Osteoblast (primary cell): ENCODE data around the gene SLC35C1. TPM values are rescaled to one million over a fixed set of nuclear protein-coding genes. Genes with fewer than 3 reads are reported as not detected.

Source experiments
- DNase-seq: peaks from one replicate; pipeline ENCODE4 v3.0.0; 2011; ENCODE audit warnings: low spot score, mixed read lengths; ENCODE audit not compliant: insufficient read length; ENCODE audit errors: missing footprints
- H2AFZ ChIP-seq: 2 replicates; pipeline ENCODE4 v1.6.0; 2011; ENCODE audit warnings: mild to moderate bottlenecking, low read length
- H3K27ac ChIP-seq: 2 replicates; pipeline ENCODE4 v1.5.1; 2011; ENCODE audit warnings: mild to moderate bottlenecking, low read depth, low read length, moderate library complexity
- H3K27me3 ChIP-seq: 2 replicates; pipeline ENCODE4 v1.6.0; 2012; ENCODE audit warnings: mild to moderate bottlenecking, control low read depth, inconsistent platforms, low read length, moderate library complexity; ENCODE audit not compliant: insufficient read depth
- H3K36me3 ChIP-seq: 2 replicates; pipeline ENCODE4 v1.5.1; 2011; ENCODE audit warnings: mild to moderate bottlenecking, low read length, control low read depth, moderate library complexity; ENCODE audit not compliant: insufficient read depth
- H3K4me1 ChIP-seq: 2 replicates; pipeline ENCODE4 v1.5.1; 2011; ENCODE audit warnings: mild to moderate bottlenecking, low read length, control low read depth, moderate library complexity; ENCODE audit not compliant: insufficient read depth
- H3K4me2 ChIP-seq: 2 replicates; pipeline ENCODE4 v1.6.0; 2011; ENCODE audit warnings: mild to moderate bottlenecking, low read length; ENCODE audit not compliant: insufficient read depth
- H3K4me3 ChIP-seq: fragments of 200-600 bp; sonication (generic); 3 replicates; pipeline ENCODE4 v1.5.1; 2012; ENCODE audit warnings: mild to moderate bottlenecking, low read length, inconsistent platforms; ENCODE audit not compliant: insufficient read depth
- H3K79me2 ChIP-seq: 2 replicates; pipeline ENCODE4 v1.6.0; 2012; ENCODE audit warnings: mild to moderate bottlenecking, low read length, control low read depth, inconsistent platforms; ENCODE audit not compliant: insufficient read depth
- H3K9me3 ChIP-seq: 2 replicates; pipeline ENCODE4 v1.5.1; 2011; ENCODE audit warnings: low read depth, low read length, control low read depth
- H4K20me1 ChIP-seq: 2 replicates; pipeline ENCODE4 v1.6.0; 2012; ENCODE audit warnings: mild to moderate bottlenecking, low read length, control low read depth; ENCODE audit not compliant: insufficient read depth
- total RNA-seq: library from RNA; depleted of rRNA; stranded (reverse); fragments of >200 nt; gene quantifications from 2 replicates; pipeline ENCODE4 v1.2.3, GENCODE V29; 2012
- TF ChIP-seq, protein P1 (sequence below): IDR thresholded peaks from 2 replicates; pipeline ENCODE4 v1.5.1; 2011; ENCODE audit warnings: mild to moderate bottlenecking, low read depth, low read length, moderate library complexity; ENCODE audit errors: extremely low read depth

SLC35C1 gene
- 10.6 and 12.3 TPM in 2 replicates for total RNA-seq

DNA sequence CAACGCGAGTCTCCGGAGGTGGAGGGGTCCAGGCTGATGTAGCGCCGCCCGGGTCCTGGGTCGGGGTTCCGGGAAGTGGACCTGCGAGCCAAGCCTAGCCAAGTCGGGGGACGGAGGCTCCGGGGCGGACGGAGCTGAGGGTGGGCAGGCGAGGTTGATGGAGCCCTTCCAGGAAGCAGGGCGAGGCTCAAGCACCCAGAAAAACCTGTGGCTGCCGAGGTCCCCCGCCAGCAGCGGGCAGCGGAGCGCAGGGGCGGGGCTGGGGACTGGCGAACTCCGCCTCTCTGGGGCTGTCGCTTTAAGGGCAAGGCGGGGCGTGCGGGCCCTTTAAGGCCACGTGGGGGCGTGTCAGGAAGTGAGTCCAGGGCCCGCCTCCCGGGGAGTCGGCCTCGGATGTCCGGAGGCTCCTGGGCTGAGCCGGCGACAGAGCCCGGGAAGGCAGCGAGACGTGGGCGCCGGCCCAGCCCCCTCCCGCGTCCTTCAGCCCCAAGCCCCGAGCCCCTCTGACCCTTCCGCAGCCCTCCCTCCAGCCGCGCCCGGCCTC lies at the start of gene SLC35C1:
Gene SLC35C1 (plus strand): TSS at position 389 of the 544 bp plus-strand sequence. CDS start 653 bp downstream, outside the sequence.
- Histone ChIP-seq H3K79me2 (peaks cover 33% of the 10 kb centered on the region), H3K27me3 (no peaks in the 10 kb centered on the region), H3K4me2 (peak within 1 kb of the TSS; percentile 97), H3K4me3 (peak within 1 kb of the TSS; percentile 97), H3K27ac (peak within 1 kb of the TSS; percentile 89), H3K9me3 (no peaks in the 10 kb centered on the region), H3K36me3 (peaks cover 20% of the 10 kb centered on the region), H2AFZ (peak within 1 kb of the TSS; percentile 90), H4K20me1 (peaks cover 37% of the 10 kb centered on the region), H3K4me1 (peaks cover 23% of the 10 kb centered on the region)
- TF ChIP-seq, protein P1, sequence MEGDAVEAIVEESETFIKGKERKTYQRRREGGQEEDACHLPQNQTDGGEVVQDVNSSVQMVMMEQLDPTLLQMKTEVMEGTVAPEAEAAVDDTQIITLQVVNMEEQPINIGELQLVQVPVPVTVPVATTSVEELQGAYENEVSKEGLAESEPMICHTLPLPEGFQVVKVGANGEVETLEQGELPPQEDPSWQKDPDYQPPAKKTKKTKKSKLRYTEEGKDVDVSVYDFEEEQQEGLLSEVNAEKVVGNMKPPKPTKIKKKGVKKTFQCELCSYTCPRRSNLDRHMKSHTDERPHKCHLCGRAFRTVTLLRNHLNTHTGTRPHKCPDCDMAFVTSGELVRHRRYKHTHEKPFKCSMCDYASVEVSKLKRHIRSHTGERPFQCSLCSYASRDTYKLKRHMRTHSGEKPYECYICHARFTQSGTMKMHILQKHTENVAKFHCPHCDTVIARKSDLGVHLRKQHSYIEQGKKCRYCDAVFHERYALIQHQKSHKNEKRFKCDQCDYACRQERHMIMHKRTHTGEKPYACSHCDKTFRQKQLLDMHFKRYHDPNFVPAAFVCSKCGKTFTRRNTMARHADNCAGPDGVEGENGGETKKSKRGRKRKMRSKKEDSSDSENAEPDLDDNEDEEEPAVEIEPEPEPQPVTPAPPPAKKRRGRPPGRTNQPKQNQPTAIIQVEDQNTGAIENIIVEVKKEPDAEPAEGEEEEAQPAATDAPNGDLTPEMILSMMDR: no peak
- peak; percentile 99 for DNase-seq

DNA sequence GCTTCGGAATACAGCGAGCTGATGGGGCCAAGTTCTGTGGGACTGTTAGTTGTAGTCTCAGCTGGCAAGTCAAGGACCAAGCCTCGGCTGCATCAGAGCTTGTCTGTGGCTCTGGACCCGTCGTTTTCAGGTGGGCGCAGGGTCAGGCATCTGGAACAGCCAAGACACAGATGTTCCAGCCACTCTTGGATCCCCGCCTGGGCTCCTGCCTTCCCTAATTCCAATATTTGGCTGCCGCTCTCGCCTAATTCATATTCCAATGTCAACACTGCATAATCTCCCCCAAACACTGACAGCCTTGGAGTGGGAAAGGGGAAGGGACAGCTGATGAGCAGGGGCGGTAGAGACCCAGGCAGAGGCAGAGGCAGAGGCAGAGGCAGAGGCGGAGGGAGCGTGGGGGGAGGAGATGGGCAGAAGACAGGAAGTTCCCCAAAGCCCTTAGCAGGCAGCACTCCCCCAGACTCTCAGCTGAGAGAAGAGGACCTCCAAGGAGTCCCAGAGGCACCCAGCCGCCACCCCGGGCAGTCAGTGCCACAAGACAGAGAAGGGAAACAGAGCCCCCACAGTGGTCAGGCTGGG lies 49.6 kb upstream of the SLC35C1 start:
- Histone ChIP-seq H3K27ac (no peak overlapping the region), H3K4me1 (no peaks in the 10 kb centered on the region), H3K36me3 (no peaks in the 10 kb centered on the region), H3K4me2 (no peak overlapping the region), H2AFZ (no peak overlapping the region), H3K27me3 (peaks cover 38% of the 10 kb centered on the region), H3K79me2 (no peaks in the 10 kb centered on the region), H3K9me3 (no peaks in the 10 kb centered on the region), H3K4me3 (no peak overlapping the region), H4K20me1 (no peaks in the 10 kb centered on the region)
- DNase-seq: peak; percentile 77
- TF ChIP-seq, protein P1: no peak

DNA sequence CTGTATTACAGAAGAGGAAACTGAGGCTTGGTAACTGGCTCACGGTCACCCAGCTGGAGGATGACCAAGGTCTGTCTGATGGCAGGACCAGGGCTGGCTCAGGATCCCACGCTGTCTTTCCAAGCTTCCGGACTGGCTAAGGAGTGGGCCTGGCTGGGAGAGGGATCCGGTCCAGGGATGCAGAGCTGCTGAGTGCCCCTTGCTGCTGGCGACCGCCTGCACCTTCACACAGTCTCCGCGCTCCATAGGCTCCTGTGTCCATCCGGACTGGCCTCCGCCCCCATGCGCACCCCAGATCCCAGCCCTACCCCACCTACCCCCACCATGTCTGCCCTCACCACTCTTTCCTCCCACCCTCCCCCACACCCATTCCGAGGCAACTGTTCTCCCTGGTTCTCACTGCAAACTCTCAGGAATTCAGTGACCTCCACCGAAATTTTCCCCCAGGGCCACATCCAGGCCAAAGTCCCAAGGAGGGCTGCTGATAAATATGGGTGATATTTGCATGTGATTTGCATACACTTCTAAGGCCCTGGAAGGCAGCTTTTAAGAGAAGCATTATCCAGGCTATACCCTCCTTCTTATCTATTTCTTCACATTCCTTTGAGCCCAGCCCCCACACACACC lies 48.5 kb upstream of the SLC35C1 start:
- H2AFZ ChIP-seq: no peak overlapping the region
- H4K20me1 ChIP-seq: no peaks in the 10 kb centered on the region
- peaks cover 27% of the 10 kb centered on the region for H3K27me3 ChIP-seq
- no peak overlapping the region for H3K4me3 ChIP-seq
- no peak for DNase-seq
- no peaks in the 10 kb centered on the region for H3K9me3 ChIP-seq
- no peaks in the 10 kb centered on the region for H3K36me3 ChIP-seq
- TF ChIP-seq, protein P1: no peak
- H3K4me2 ChIP-seq: no peak overlapping the region
- no peaks in the 10 kb centered on the region for H3K79me2 ChIP-seq
- no peak overlapping the region for H3K27ac ChIP-seq
- H3K4me1 ChIP-seq: no peaks in the 10 kb centered on the region

DNA sequence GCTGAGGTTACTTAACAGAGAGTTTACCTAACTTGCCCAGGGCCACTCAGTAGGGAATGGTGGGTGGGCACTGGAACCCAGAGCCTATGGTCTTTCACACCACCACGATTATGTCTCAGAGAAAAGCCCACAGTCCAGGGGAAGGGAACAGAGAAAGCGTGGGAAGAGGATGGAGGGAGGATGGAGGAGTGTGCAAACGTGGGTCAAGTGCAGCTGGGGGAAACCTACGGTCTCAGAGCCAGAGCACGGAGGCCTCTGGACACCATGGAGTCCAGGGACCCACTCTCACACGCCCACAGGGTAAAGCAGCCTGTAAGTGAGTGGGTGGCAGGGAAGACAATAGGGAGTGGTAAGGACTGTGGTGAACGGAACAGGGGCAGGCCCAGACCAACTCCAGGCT lies 47.3 kb upstream of the SLC35C1 start:
- Histone ChIP-seq H3K4me3 (no peak overlapping the region), H3K36me3 (no peaks in the 10 kb centered on the region), H3K27me3 (peaks cover 19% of the 10 kb centered on the region), H3K79me2 (no peaks in the 10 kb centered on the region), H3K4me2 (no peak overlapping the region), H3K27ac (no peak overlapping the region), H2AFZ (no peak overlapping the region), H3K4me1 (no peaks in the 10 kb centered on the region), H3K9me3 (no peaks in the 10 kb centered on the region), H4K20me1 (no peaks in the 10 kb centered on the region)
- TF ChIP-seq, protein P1: no peak
- DNase-seq: no peak
